Gastrocnemius medialis (tissue), 4 donors: ENCODE results near the gene CYP8B1. TPM values are rescaled to one million over a fixed set of nuclear protein-coding genes. Genes with fewer than 3 reads are reported as not detected.

Experiments used
- ATAC-seq, 2 donors: fragments of 150-250 bp; one replicate each; pipeline ENCODE4 v1.9.1; 2016
- DNase-seq, 2 donors: peaks; one replicate each; pipeline ENCODE4 v3.0.0-alpha.2; 2019
- H3K27ac ChIP-seq, 4 donors: fragments of 200-600 bp; sonication (generic); 1 replicate in 1 of 4; 2 replicates in 3 of 4; pipeline ENCODE4 v1.5.1; 2016 to 2018; ENCODE audit warnings: mild to moderate bottlenecking in 2 of 4, moderate library complexity in 1 of 4
- H3K27me3 ChIP-seq, 3 donors: fragments of 200-600 bp; sonication (generic) in 2 of 3; 1 replicate in 1 of 3; 2 replicates in 2 of 3; pipeline versions ENCODE4 v1.5.1 to v1.6.0; 2016 to 2019; ENCODE audit warnings: mild to moderate bottlenecking in 1 of 3, moderate library complexity in 1 of 3
- H3K36me3 ChIP-seq, 2 donors: fragments of 200-600 bp; sonication (generic) in 1 of 2; one replicate each; pipeline ENCODE4 v1.5.1; 2017 to 2018
- H3K4me1 ChIP-seq, 2 donors: fragments of 200-600 bp; sonication (generic) in 1 of 2; one replicate each; pipeline ENCODE4 v1.5.1; 2016 to 2017; ENCODE audit warnings: mild to moderate bottlenecking in 2 of 2
- H3K4me3 ChIP-seq, 4 donors: fragments of 200-600 bp; sonication (generic) in 3 of 4; 1 replicate in 1 of 4; 2 replicates in 3 of 4; pipeline ENCODE4 v1.5.1; 2016 to 2019; ENCODE audit warnings: mild to moderate bottlenecking in 2 of 4
- H3K9me3 ChIP-seq, 3 donors: fragments of 200-600 bp; sonication (generic) in 2 of 3; 1 replicate in 1 of 3; 2 replicates in 2 of 3; pipeline ENCODE4 v1.5.1; 2016 to 2019
- CTCF ChIP-seq, 5 experiments: fragments of 450-650 bp in 3 of 5; fragments of 200-600 bp in 2 of 5; sonication (generic) in 2 of 5; IDR thresholded peaks in 4 of 5; conservative IDR thresholded peaks in 1 of 5; 1 replicate in 4 of 5; 2 replicates in 1 of 5; pipeline ENCODE4 v1.5.1; 2016 to 2019; ENCODE audit warnings: antibody characterized with exemption in 5 of 5, mild to moderate bottlenecking in 3 of 5, moderate library complexity in 3 of 5
- POLR2A ChIP-seq, 2 donors: fragments of 450-650 bp; IDR thresholded peaks; one replicate each; pipeline ENCODE4 v1.6.1; 2017; ENCODE audit warnings: antibody characterized with exemption in 2 of 2, mild to moderate bottlenecking in 2 of 2, moderate library complexity in 2 of 2
- in situ Hi-C, 4 donors: fragments of 200-750 bp; cut with MboI; loops; one replicate each; pipeline versions ENCODE4 v1.15.0 to v1.8.0; 2017; ENCODE audit warnings: low sequenced_read_pairs in 4 of 4
- intact Hi-C: fragments of 100-400 bp; cut with DNase I; formaldehyde crosslinking; loops from one replicate; pipeline ENCODE4 v1.15.1; 2023; ENCODE audit warnings: low total_unique reads
- total RNA-seq, 4 donors: library from RNA; depleted of rRNA; stranded (reverse); fragments of >200 nt; gene quantifications; one replicate each; pipeline versions ENCODE4 v1.1.0 to v1.2.3, GENCODE V29; 2016

CYP8B1 gene
- total RNA-seq, 4 donors from 2014 or later = 0.62 to 0.93 TPM; not detected in 2

GRCh38 chr3:42877881-42878280, 2.2 kb upstream of the CYP8B1 start:
- Histone ChIP-seq H3K9me3 (no peaks in the 10 kb centered on the region), H3K4me3 (no peak overlapping the region), H3K4me1 (peaks cover 4 to 5% of the 10 kb centered on the region in 2 donors), H3K36me3 (no peaks in the 10 kb centered on the region), H3K27ac (no peak overlapping the region), H3K27me3 (no peaks in the 10 kb centered on the region)
- in situ Hi-C loops = loop anchor here in 1 of 4 donors (5.0 kb wide), 1 partner anchor 46 kb away; no protein-coding TSS in a partner anchor
- intact Hi-C loops = no loop called here
- DNase-seq (no peak), ATAC-seq (no peak)
- no peak for TF ChIP-seq CTCF (IDR thresholded peaks at IDR 0.05 in 4 of 5, conservative IDR thresholded peaks at IDR 0.05 in 1 of 5)
- no peak for TF ChIP-seq POLR2A (IDR thresholded peaks at IDR 0.05)

GRCh38 chr3:42876940-42877720, 1.5 kb upstream of the CYP8B1 start:
- in situ Hi-C loops (loop anchor here in 1 of 4 donors (5.0 kb wide), 1 partner anchor 45 kb away; no protein-coding TSS in a partner anchor), intact Hi-C loops (no loop called here)
- no peak for DNase-seq
- peaks cover 5 to 6% of the 10 kb centered on the region in 2 donors for H3K4me1 ChIP-seq
- no peak overlapping the region for H3K4me3 ChIP-seq
- TF ChIP-seq CTCF (IDR thresholded peaks at IDR 0.05 in 4 of 5, conservative IDR thresholded peaks at IDR 0.05 in 1 of 5) = no peak
- no peak for TF ChIP-seq POLR2A (IDR thresholded peaks at IDR 0.05)
- no peaks in the 10 kb centered on the region for H3K27me3 ChIP-seq
- H3K27ac ChIP-seq = no peak overlapping the region
- no peaks in the 10 kb centered on the region for H3K36me3 ChIP-seq
- ATAC-seq = no peak
- H3K9me3 ChIP-seq = no peaks in the 10 kb centered on the region

GRCh38 chr3:42876401-42876800, 722 bp upstream of the CYP8B1 start:
- H3K9me3 ChIP-seq = no peaks in the 10 kb centered on the region
- H3K4me3 ChIP-seq = no peak overlapping the region
- H3K27me3 ChIP-seq = no peaks in the 10 kb centered on the region
- peaks cover 5 to 9% of the 10 kb centered on the region in 2 donors for H3K4me1 ChIP-seq
- no peak for TF ChIP-seq CTCF (IDR thresholded peaks at IDR 0.05 in 4 of 5, conservative IDR thresholded peaks at IDR 0.05 in 1 of 5)
- TF ChIP-seq POLR2A (IDR thresholded peaks at IDR 0.05) = no peak
- H3K27ac ChIP-seq = no peak overlapping the region
- H3K36me3 ChIP-seq = no peaks in the 10 kb centered on the region
- no peak for ATAC-seq
- in situ Hi-C loops = loop anchor here in 1 of 4 donors (5.0 kb wide), 1 partner anchor 44 kb away; no protein-coding TSS in a partner anchor
- DNase-seq = no peak
- intact Hi-C loops = no loop called here

- in situ Hi-C loops = loop anchor here in 1 of 4 donors (5.0 kb wide), 1 partner anchor 42 kb away; no protein-coding TSS in a partner anchor
- TF ChIP-seq POLR2A (IDR thresholded peaks at IDR 0.05) (no peak), CTCF (IDR thresholded peaks at IDR 0.05 in 4 of 5, conservative IDR thresholded peaks at IDR 0.05 in 1 of 5) (no peak)
- Histone ChIP-seq H3K9me3 (no peaks in the 10 kb centered on the region), H3K27ac (no peak overlapping the region), H3K4me1 (peaks cover 0 to 5% of the 10 kb centered on the region in 2 donors), H3K27me3 (no peaks in the 10 kb centered on the region), H3K36me3 (no peaks in the 10 kb centered on the region), H3K4me3 (no peak overlapping the region)
- intact Hi-C loops = no loop called here
- DNase-seq (no peak), ATAC-seq (no peak)
These were observed 930 bp downstream of the CYP8B1 start for GRCh38 chr3:42874749-42875148.
